HepG2 (cell line): ENCODE data around the gene GALNT8. TPM values are rescaled to one million over a fixed set of nuclear protein-coding genes. Genes with fewer than 3 reads are reported as not detected.

Experiments
- ATAC-seq: fragments of 200-7000 bp; cut with Tn5 transposase; 3 replicates; pipeline ENCODE4 v1.9.1; 2020; ENCODE audit warnings: mild to moderate bottlenecking, moderate library complexity
- BruUV-seq: library from RNA; stranded (reverse); fragments of 400-500 nt; replicated peaks from 2 replicates; lab custom pipeline; 2021; lab: Mats Ljungman, UMichigan
- CTCF ChIA-PET: fragments of 300-600 bp; formaldehyde crosslinking; extraction: SDS; loops from one replicate; lab custom pipeline; 2021; ENCODE audit warnings: low total read pairs, inconsistent platforms, low intra/inter-chr PET ratio; lab: Yijun Ruan, JAX
- POLR2A ChIA-PET: fragments of 350-600 bp; sonication (Branson Sonifier 250); formaldehyde crosslinking; loops from one replicate; lab custom pipeline; 2020; ENCODE audit warnings: antibody characterized with exemption, inconsistent platforms; lab: Yijun Ruan, JAX
- DNase-seq: peaks from one replicate; pipeline ENCODE4 v3.0.0-alpha.2; 2015; ENCODE audit warnings: low spot score
- FAIRE-seq: peaks from 3 replicates; lab custom pipeline; 2011; peaks lifted over from hg19 to GRCh38; lab: Jason Lieb, UNC
- H2AFZ ChIP-seq: one replicate; pipeline ENCODE4 v1.6.1; 2011; ENCODE audit warnings: low read length, inconsistent platforms
- H3K27ac ChIP-seq: fragments of 300-600 bp; 3 replicates; pipeline ENCODE4 v1.8.0; 2011; ENCODE audit warnings: mixed run types, mild to moderate bottlenecking, mixed read lengths, low read length, inconsistent platforms; ENCODE audit not compliant: insufficient read depth; ENCODE audit errors: extremely low read length
- H3K27me3 ChIP-seq, 2 experiments: fragments of 200-600 bp in 1 of 2; 2 replicates in 1 of 2; 3 replicates in 1 of 2; pipeline versions ENCODE4 v1.6.0 to v1.8.0; 2011; ENCODE audit warnings: low read length in 2 of 2, mild to moderate bottlenecking in 2 of 2, moderate library complexity in 2 of 2, inconsistent platforms in 1 of 2; ENCODE audit not compliant: insufficient read depth in 2 of 2, control insufficient read depth in 1 of 2
- H3K36me3 ChIP-seq, 2 experiments: fragments of 200-600 bp in 1 of 2; replicated peaks in 1 of 2; 2 replicates in 1 of 2; 3 replicates in 1 of 2; pipeline versions ENCODE4 v1.5.1 to v1.8.0; 2011; ENCODE audit warnings: low read length in 2 of 2, inconsistent platforms in 1 of 2; ENCODE audit not compliant: insufficient read depth in 2 of 2, control insufficient read depth in 1 of 2
- H3K4me1 ChIP-seq: 2 replicates; pipeline ENCODE4 v1.5.1; 2012; ENCODE audit warnings: low read length, inconsistent platforms; ENCODE audit not compliant: insufficient read depth
- H3K4me2 ChIP-seq: 2 replicates; pipeline ENCODE4 v1.6.0; 2011; ENCODE audit warnings: low read depth, low read length, inconsistent platforms
- H3K4me3 ChIP-seq, 3 experiments: fragments of 200-600 bp in 1 of 3; sonication (generic), shearing (Covaris generic) in 1 of 3; replicated peaks in 1 of 3; 2 replicates each; pipeline ENCODE4 v1.5.1; 2011 to 2016; ENCODE audit warnings: low read length in 3 of 3, inconsistent platforms in 2 of 3, low read depth in 2 of 3, mild to moderate bottlenecking in 2 of 3, control low read depth in 1 of 3, mixed read lengths in 1 of 3; ENCODE audit not compliant: insufficient read depth in 1 of 3
- H3K79me2 ChIP-seq: one replicate; pipeline ENCODE4 v1.6.1; 2011; ENCODE audit warnings: low read length, inconsistent platforms; ENCODE audit not compliant: insufficient read depth
- H3K9ac ChIP-seq: 2 replicates; pipeline ENCODE4 v1.6.0; 2011; ENCODE audit warnings: mild to moderate bottlenecking, low read depth, low read length, inconsistent platforms; ENCODE audit not compliant: insufficient read depth
- H3K9me3 ChIP-seq: 2 replicates; pipeline ENCODE4 v1.5.1; 2012; ENCODE audit warnings: mild to moderate bottlenecking, low read length
- H4K20me1 ChIP-seq: 2 replicates; pipeline ENCODE4 v1.6.0; 2011; ENCODE audit warnings: inconsistent platforms, mild to moderate bottlenecking, low read length, moderate library complexity; ENCODE audit not compliant: insufficient read depth
- GRHL1 ChIP-seq: sonication (generic); formaldehyde crosslinking; conservative IDR thresholded peaks from 2 replicates; pipeline ENCODE4 v1.8.0; 2022; ENCODE audit warnings: missing genetic modification reagents
- NFRKB ChIP-seq: fragments of 450-650 bp; IDR thresholded peaks from 2 replicates; pipeline ENCODE4 v1.6.1; 2017
- RBFOX2 ChIP-seq: fragments of 200-400 bp; formaldehyde crosslinking; IDR thresholded peaks from 2 replicates; pipeline ENCODE4 v1.6.1; 2017; ENCODE audit warnings: low read depth, mild to moderate bottlenecking, low read length
- SNAPC2 ChIP-seq: sonication (generic); formaldehyde crosslinking; IDR thresholded peaks from 2 replicates; pipeline ENCODE4 v1.8.1; 2022; ENCODE audit warnings: mild to moderate bottlenecking, missing genetic modification reagents
- TMF1 ChIP-seq: sonication (generic); formaldehyde crosslinking; IDR thresholded peaks from 2 replicates; pipeline ENCODE4 v1.8.1; 2022; ENCODE audit warnings: low read depth, missing genetic modification reagents
- ZHX1 ChIP-seq: sonication (generic); formaldehyde crosslinking; IDR thresholded peaks from 2 replicates; pipeline ENCODE4 v1.8.1; 2022; ENCODE audit warnings: low read depth, mild to moderate bottlenecking, missing genetic modification reagents
- ZNF235 ChIP-seq: sonication (generic); formaldehyde crosslinking; IDR thresholded peaks from 2 replicates; pipeline ENCODE4 v1.8.1; 2023; ENCODE audit warnings: mild to moderate bottlenecking, missing genetic modification reagents, borderline replicate concordance
- ZNF549 ChIP-seq: sonication (generic); formaldehyde crosslinking; IDR thresholded peaks from 2 replicates; pipeline ENCODE4 v1.5.0; 2020; ENCODE audit warnings: missing genetic modification reagents
- WGBS: methylation state at CpG from one replicate; pipeline ENCODE4 v1.1.6; 2017; ENCODE audit warnings: low lambda C conversion rate; 5-methylcytosine and 5-hydroxymethylcytosine counted together
- in situ Hi-C: cut with HindIII; loops from 2 replicates; pipeline ENCODE4 v1.10.0; 2017; ENCODE audit warnings: low pct_unique_long_range_greater_than_20kb; ENCODE audit not compliant: extremely low pct_ligation_motif_present
- intact Hi-C: fragments of 100-400 bp; cut with micrococcal nuclease; formaldehyde crosslinking; loops from one replicate; pipeline ENCODE4 v1.10.0; 2022; ENCODE audit not compliant: unreplicated experiment
- polyA plus RNA-seq, 8 experiments: library from polyadenylated mRNA; depleted of rRNA in 3 of 8; stranded (reverse) in 7 of 8; unstranded in 1 of 8; fragments of >200 nt; fragmentation: Illumina TruSeq in 4 of 8; extraction: Trizol in 4 of 8; gene quantifications; 2 replicates each; pipeline versions ENCODE4 v1.2.1 to v1.2.3, GENCODE V29; 2011 to 2016; ENCODE audit warnings: low read depth in 4 of 8, missing spikeins in 1 of 8, mixed read lengths in 1 of 8; ENCODE audit not compliant: insufficient read depth in 1 of 8
- total RNA-seq, 5 experiments: library from RNA; depleted of rRNA; stranded (reverse); fragments of >200 nt; fragmentation: Illumina TruSeq; extraction: Trizol; gene quantifications; 2 replicates each; pipeline ENCODE4 v1.2.3, GENCODE V29; 2016; ENCODE audit warnings: low read depth in 1 of 5
- TF ChIP-seq, protein P1 (sequence below): IDR thresholded peaks from 2 replicates; pipeline ENCODE4 v1.6.1; 2012; ENCODE audit warnings: low read depth, low read length, improper control_type of control experiment
- TF ChIP-seq, protein P2 (sequence below): IDR thresholded peaks from 2 replicates; pipeline ENCODE4 v1.6.1; 2016; ENCODE audit warnings: mild to moderate bottlenecking, missing biosample characterization, missing genetic modification reagents

The GALNT8 gene
- total and polyA plus RNA-seq, 2 of the 13 experiments (the other 11 are each of a cell fraction or from before 2014, with no cell fraction given) = 0.45 TPM; not detected in 1

DNA sequence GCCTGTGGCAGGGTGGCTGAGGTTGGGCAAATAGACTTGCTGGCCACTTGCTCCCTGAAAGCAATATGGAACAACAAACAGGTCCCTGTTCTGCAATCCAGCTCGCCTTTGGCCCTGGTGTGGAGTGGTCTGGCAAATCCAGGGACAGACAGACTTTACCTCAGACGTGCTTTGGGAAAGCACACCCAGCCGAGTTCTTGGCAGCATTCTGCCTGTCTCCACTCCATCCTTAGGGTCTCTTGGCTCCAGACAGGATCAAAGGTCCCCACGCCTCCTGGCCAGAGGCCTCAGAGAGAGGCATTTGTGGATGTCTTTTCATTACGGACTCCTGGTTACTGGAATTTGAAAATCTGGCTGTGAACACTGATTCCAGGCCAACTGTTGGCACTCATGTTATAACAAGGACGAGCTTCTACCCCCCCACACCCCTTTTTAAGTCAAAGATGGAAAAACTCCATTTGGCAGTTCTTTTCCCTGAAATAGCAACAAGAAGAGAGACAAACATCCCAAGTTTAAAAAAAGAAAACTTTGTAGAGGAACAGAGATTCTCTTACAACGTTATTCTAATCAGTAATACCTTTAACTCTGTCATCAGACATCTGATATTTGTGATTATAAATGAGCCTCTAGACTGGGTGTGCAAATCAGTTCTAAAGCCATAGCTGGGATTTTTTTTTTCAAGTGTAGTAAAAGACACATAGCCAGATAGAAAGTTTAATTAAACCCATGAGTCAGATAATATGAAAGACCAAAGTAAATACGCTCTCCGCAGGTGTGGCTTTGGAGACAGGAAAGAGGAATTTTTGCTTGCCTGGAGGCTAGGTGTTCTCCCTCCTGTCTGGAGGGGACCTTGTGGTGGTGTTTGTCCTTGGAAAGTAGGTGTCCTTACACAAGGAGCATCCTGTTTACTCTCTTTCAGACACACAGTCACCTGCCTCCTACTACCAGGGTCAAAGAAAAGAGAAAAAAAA is 60.7 kb downstream of the GALNT8 start:
- Histone ChIP-seq H3K4me1 (peaks cover 7% of the 10 kb centered on the region; the same call in 1 of the 2 replicates), H3K4me2 (no peak overlapping the region), H3K9me3 (no peaks in the 10 kb centered on the region), H3K9ac (no peak overlapping the region), H3K36me3 (no peaks in the 10 kb centered on the region), H2AFZ (no peak overlapping the region), H3K79me2 (no peaks in the 10 kb centered on the region), H3K27me3 (peaks cover 0 to 11% of the 10 kb centered on the region in 2 experiments; a peak in 4 of 5 replicates), H3K27ac (no peak overlapping the region), H4K20me1 (no peaks in the 10 kb centered on the region), H3K4me3 (no peak overlapping the region)
- CTCF ChIA-PET = no interaction called here
- in situ Hi-C loops = no loop called here
- BruUV-seq = no TSS peak
- ATAC-seq = no peak
- WGBS = 41% methylated on average over 4 of the region's 9 CpGs
- intact Hi-C loops = no loop called here
- no peak for FAIRE-seq
- no peak for TF ChIP-seq GRHL1 (CRISPR knock-in tag)
- TF ChIP-seq ZNF549 (CRISPR knock-in tag) = no peak
- TF ChIP-seq ZHX1 = no peak
- TF ChIP-seq, protein P1, sequence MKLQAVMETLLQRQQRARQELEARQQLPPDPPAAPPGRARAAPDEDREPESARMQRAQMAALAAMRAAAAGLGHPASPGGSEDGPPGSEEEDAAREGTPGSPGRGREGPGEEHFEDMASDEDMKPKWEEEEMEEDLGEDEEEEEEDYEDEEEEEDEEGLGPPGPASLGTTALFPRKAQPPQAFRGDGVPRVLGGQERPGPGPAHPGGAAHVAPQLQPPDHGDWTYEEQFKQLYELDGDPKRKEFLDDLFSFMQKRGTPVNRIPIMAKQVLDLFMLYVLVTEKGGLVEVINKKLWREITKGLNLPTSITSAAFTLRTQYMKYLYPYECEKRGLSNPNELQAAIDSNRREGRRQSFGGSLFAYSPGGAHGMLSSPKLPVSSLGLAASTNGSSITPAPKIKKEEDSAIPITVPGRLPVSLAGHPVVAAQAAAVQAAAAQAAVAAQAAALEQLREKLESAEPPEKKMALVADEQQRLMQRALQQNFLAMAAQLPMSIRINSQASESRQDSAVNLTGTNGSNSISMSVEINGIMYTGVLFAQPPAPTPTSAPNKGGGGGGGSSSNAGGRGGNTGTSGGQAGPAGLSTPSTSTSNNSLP = no peak
- TF ChIP-seq ZNF235 (CRISPR knock-in tag) = no peak
- TF ChIP-seq SNAPC2 (CRISPR knock-in tag) = no peak
- TF ChIP-seq, protein P2, sequence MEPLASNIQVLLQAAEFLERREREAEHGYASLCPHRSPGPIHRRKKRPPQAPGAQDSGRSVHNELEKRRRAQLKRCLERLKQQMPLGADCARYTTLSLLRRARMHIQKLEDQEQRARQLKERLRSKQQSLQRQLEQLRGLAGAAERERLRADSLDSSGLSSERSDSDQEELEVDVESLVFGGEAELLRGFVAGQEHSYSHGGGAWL (CRISPR knock-in tag) = no peak
- no peak for TF ChIP-seq RBFOX2
- no peak for TF ChIP-seq NFRKB
- TF ChIP-seq TMF1 (CRISPR knock-in tag) = no peak
- no peak for DNase-seq
- POLR2A ChIA-PET = no interaction called here
